ENCODE data around the gene PTGES2. TPM values are rescaled to one million over a fixed set of nuclear protein-coding genes. Genes with fewer than 3 reads are reported as not detected.
"Not testable (repeated sequence)": the region's sequence is repeated elsewhere in the genome, so short reads cannot be mapped to it uniquely, and the experiment has no call there.

The PTGES2 gene
- total RNA-seq, 4 donors from 2014 or later = 54.2 to 118 (median 83.0) TPM

- H3K36me3 ChIP-seq; H3K4me3 ChIP-seq; H3K27me3 ChIP-seq; intact Hi-C loops (cut with DNase I); H3K9me3 ChIP-seq; DNase-seq; H3K27ac ChIP-seq: not testable (repeated sequence)
- peak in 5 of 6 experiments; percentile 12 to 43 (median 33) for TF ChIP-seq CTCF (IDR thresholded peaks at IDR 0.05)
- H3K4me1 ChIP-seq = peaks cover 24 to 38% (median 25%) of the 10 kb centered on the region in 3 donors
- WGBS, 2 donors = 22 to 57% methylated on average over 5 to 10 of the region's 12 CpGs
Measured at GRCh38 chr9:128129976-128130590, 2.6 kb upstream of the PTGES2 start.

GRCh38 chr9:128128836-128129590 is 1.5 kb upstream of the PTGES2 start:
- 42 to 54% methylated on average over 4 to 25 of the region's 29 CpGs for WGBS, 2 donors
- TF ChIP-seq POLR2A (IDR thresholded peaks at IDR 0.05) = no peak
- DNase-seq = no peak
- Histone ChIP-seq H3K27me3 (peaks cover 0 to 8% (median 0%) of the 10 kb centered on the region in 4 donors), H3K9me3 (no peaks in the 10 kb centered on the region), H3K4me1 (peaks cover 25 to 47% (median 27%) of the 10 kb centered on the region in 3 donors), H3K36me3 (peaks cover 0 to 8% (median 8%) of the 10 kb centered on the region in 3 donors), H3K4me3 (peak overlapping the region; percentile 82 to 99 (median 92)), H3K27ac (peak overlapping the region; percentile 88 to 99 (median 97))
- intact Hi-C loops (cut with DNase I) = no loop called here

- H3K27ac ChIP-seq = peak overlapping the region; percentile 88 to 99 (median 97)
- H3K27me3 ChIP-seq = peaks cover 0 to 8% (median 0%) of the 10 kb centered on the region in 4 donors
- peak overlapping the region; percentile 82 to 99 (median 92) for H3K4me3 ChIP-seq
- peaks cover 0 to 16% (median 16%) of the 10 kb centered on the region in 3 donors for H3K36me3 ChIP-seq
- intact Hi-C loops (cut with DNase I) = no loop called here
- no peaks in the 10 kb centered on the region for H3K9me3 ChIP-seq
- DNase-seq = peak; percentile 42
- 0% methylated on average over 6 of the region's 82 CpGs; no CpG with 5 or more reads in 1 of the 2 donors for WGBS, 2 donors
- H3K4me1 ChIP-seq = peaks cover 25 to 47% (median 27%) of the 10 kb centered on the region in 3 donors
- TF ChIP-seq CTCF (IDR thresholded peaks at IDR 0.05) (peak in 1 of 6 experiments; percentile 7), POLR2A (IDR thresholded peaks at IDR 0.05) (peak in 1 of 4 donors; percentile 60)
Measured at GRCh38 chr9:128127990-128128835, 684 bp upstream of the PTGES2 start.

- WGBS, 2 donors = 30 to 44% methylated on average over 6 to 9 of the region's 10 CpGs
- peak overlapping the region in 3 of 4 donors; percentile 82 to 99 (median 93) for H3K4me3 ChIP-seq
Measured at GRCh38 chr9:128125580-128126354, 1.8 kb downstream of the PTGES2 start.

More at GRCh38 chr9:128125580-128126354, 1.8 kb downstream of the PTGES2 start:
- DNase-seq = no peak
- Histone ChIP-seq H3K27ac (peak overlapping the region in 2 of 4 donors; percentile 33 to 39), H3K36me3 (peaks cover 9 to 41% (median 32%) of the 10 kb centered on the region in 3 donors), H3K27me3 (no peaks in the 10 kb centered on the region), H3K9me3 (no peaks in the 10 kb centered on the region), H3K4me1 (peaks cover 25 to 47% (median 27%) of the 10 kb centered on the region in 3 donors)
- TF ChIP-seq CTCF (IDR thresholded peaks at IDR 0.05) (no peak), POLR2A (IDR thresholded peaks at IDR 0.05) (no peak)
- intact Hi-C loops (cut with DNase I) = no loop called here
